MM.1S (cell line): ENCODE results near the gene CRB1.

Source experiments
- DNase-seq: peaks from one replicate; pipeline ENCODE4 v3.0.0-alpha.2; 2015
- H2AFZ ChIP-seq: fragments of 300-600 bp; sonication (generic); 2 replicates; pipeline ENCODE4 v1.6.0; 2016; ENCODE audit warnings: antibody characterized with exemption, low read length
- H3F3A ChIP-seq: fragments of 300-600 bp; sonication (generic); 2 replicates; pipeline ENCODE4 v1.6.1; 2016; ENCODE audit warnings: mild to moderate bottlenecking, antibody characterized with exemption, low read length, moderate library complexity, mixed read lengths; ENCODE audit not compliant: insufficient read depth
- H3K27ac ChIP-seq: fragments of 300-600 bp; sonication (generic); 2 replicates; pipeline ENCODE4 v1.5.1; 2016; ENCODE audit warnings: mild to moderate bottlenecking, low read length
- H3K27me3 ChIP-seq: fragments of 300-600 bp; sonication (generic); replicated peaks from 2 replicates; pipeline ENCODE4 v1.6.0; 2016; ENCODE audit warnings: low read length; ENCODE audit not compliant: insufficient read depth
- H3K36me3 ChIP-seq: fragments of 300-600 bp; sonication (generic); replicated peaks from 2 replicates; pipeline ENCODE4 v1.6.1; 2016; ENCODE audit warnings: mild to moderate bottlenecking, low read length, mixed read lengths; ENCODE audit not compliant: insufficient read depth
- H3K4me1 ChIP-seq: fragments of 300-600 bp; sonication (generic); 2 replicates; pipeline ENCODE4 v1.6.1; 2016; ENCODE audit warnings: low read length, mixed read lengths
- H3K4me2 ChIP-seq: fragments of 300-600 bp; sonication (generic); 2 replicates; pipeline ENCODE4 v1.6.0; 2016; ENCODE audit warnings: low read depth, low read length
- H3K4me3 ChIP-seq: fragments of 300-600 bp; sonication (generic); 2 replicates; pipeline ENCODE4 v1.5.1; 2016; ENCODE audit warnings: low read length, mixed read lengths
- H3K79me2 ChIP-seq: fragments of 300-600 bp; sonication (generic); 2 replicates; pipeline ENCODE4 v1.6.1; 2016; ENCODE audit warnings: mixed run types, low read length, mixed read lengths
- H3K9ac ChIP-seq: fragments of 300-600 bp; sonication (generic); 2 replicates; pipeline ENCODE4 v1.6.1; 2016; ENCODE audit warnings: low read length, mixed read lengths
- H3K9me2 ChIP-seq: fragments of 300-600 bp; sonication (generic); replicated peaks from 2 replicates; pipeline ENCODE4 v1.6.1; 2016; ENCODE audit warnings: mild to moderate bottlenecking, low read length, mixed read lengths; ENCODE audit not compliant: insufficient read depth
- H3K9me3 ChIP-seq: fragments of 300-600 bp; sonication (generic); replicated peaks from 2 replicates; pipeline ENCODE4 v1.6.1; 2016; ENCODE audit warnings: mild to moderate bottlenecking, low read length, mixed read lengths; ENCODE audit not compliant: insufficient read depth
- H4K20me1 ChIP-seq: fragments of 300-600 bp; sonication (generic); 2 replicates; pipeline ENCODE4 v1.6.1; 2016; ENCODE audit warnings: mild to moderate bottlenecking, low read length, moderate library complexity, mixed read lengths; ENCODE audit not compliant: insufficient read depth
- EZH2 ChIP-seq: fragments of 300-600 bp; sonication (generic); optimal IDR thresholded peaks from 2 replicates; pipeline ENCODE3; 2017; ENCODE audit warnings: low read depth, mild to moderate bottlenecking, antibody characterized with exemption, low read length, mixed read lengths
- EZH2phosphoT487 ChIP-seq: fragments of 300-600 bp; sonication (generic); IDR thresholded peaks from 2 replicates; pipeline ENCODE4 v1.6.1; 2018; ENCODE audit warnings: antibody characterized with exemption, low read length
- TF ChIP-seq, protein P1 (sequence below): fragments of 300-600 bp; sonication (generic); IDR thresholded peaks from 2 replicates; pipeline ENCODE4 v1.5.1; 2016; ENCODE audit warnings: antibody characterized with exemption, low read length, mixed read lengths

CRB1 gene

DNA sequence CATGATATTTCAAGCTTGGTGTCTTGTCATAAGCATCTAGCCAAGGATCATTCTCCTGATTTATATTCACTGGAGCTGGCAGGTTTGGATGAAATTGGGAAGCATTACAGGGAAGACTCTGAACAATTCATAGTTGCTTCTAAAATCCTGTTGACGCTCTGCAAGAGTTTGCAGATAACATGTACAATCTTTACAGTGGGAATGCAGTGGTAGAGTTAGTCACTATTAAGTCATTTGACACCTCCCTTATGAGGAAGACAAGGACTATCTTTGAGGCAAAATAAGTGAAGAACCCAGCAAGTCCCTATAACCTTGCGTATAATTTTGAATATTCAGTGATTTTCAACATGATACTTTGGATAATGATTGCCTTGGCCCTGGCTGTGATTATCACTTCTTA, 45.3 kb upstream of the CRB1 start:
- Histone ChIP-seq H4K20me1 (no peaks in the 10 kb centered on the region), H3K79me2 (no peaks in the 10 kb centered on the region), H3K9me3 (no peaks in the 10 kb centered on the region), H3K27ac (no peak overlapping the region), H3K4me3 (no peak overlapping the region), H3K4me2 (no peak overlapping the region), H3K27me3 (no peaks in the 10 kb centered on the region), H3F3A (no peaks in the 10 kb centered on the region), H3K9ac (no peak overlapping the region), H3K36me3 (no peaks in the 10 kb centered on the region), H2AFZ (no peak overlapping the region), H3K9me2 (no peaks in the 10 kb centered on the region), H3K4me1 (no peaks in the 10 kb centered on the region)
- DNase-seq = no peak
- TF ChIP-seq, protein P1, sequence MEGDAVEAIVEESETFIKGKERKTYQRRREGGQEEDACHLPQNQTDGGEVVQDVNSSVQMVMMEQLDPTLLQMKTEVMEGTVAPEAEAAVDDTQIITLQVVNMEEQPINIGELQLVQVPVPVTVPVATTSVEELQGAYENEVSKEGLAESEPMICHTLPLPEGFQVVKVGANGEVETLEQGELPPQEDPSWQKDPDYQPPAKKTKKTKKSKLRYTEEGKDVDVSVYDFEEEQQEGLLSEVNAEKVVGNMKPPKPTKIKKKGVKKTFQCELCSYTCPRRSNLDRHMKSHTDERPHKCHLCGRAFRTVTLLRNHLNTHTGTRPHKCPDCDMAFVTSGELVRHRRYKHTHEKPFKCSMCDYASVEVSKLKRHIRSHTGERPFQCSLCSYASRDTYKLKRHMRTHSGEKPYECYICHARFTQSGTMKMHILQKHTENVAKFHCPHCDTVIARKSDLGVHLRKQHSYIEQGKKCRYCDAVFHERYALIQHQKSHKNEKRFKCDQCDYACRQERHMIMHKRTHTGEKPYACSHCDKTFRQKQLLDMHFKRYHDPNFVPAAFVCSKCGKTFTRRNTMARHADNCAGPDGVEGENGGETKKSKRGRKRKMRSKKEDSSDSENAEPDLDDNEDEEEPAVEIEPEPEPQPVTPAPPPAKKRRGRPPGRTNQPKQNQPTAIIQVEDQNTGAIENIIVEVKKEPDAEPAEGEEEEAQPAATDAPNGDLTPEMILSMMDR = no peak

DNA sequence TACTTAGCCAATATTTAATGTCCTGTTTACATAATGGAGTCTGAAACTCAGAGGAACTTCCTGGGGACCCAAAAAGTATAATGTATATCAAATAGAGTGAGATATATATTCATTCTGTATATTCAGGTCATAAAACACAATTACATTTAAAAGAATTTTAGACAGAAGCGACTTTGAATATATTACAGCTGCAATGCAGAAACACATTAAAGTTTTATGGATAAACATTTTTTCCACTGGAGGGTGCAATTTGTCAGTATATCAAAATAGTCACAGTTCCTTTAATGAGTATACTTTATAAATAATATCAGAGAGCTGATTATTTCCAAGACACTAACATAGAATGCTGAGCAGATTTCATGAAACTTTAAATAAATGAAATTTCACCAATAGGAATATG, 43.9 kb upstream of the CRB1 start:
- Histone ChIP-seq H3K27me3 (no peaks in the 10 kb centered on the region), H4K20me1 (no peaks in the 10 kb centered on the region), H3K36me3 (no peaks in the 10 kb centered on the region), H3F3A (no peaks in the 10 kb centered on the region), H3K79me2 (no peaks in the 10 kb centered on the region), H3K4me2 (no peak overlapping the region), H2AFZ (no peak overlapping the region), H3K4me3 (no peak overlapping the region), H3K9me3 (no peaks in the 10 kb centered on the region), H3K9ac (no peak overlapping the region), H3K9me2 (no peaks in the 10 kb centered on the region), H3K4me1 (no peaks in the 10 kb centered on the region), H3K27ac (no peak overlapping the region)
- no peak for DNase-seq
- TF ChIP-seq, protein P1 = no peak
- TF ChIP-seq EZH2 (no peak), EZH2phosphoT487 (no peak)

DNA sequence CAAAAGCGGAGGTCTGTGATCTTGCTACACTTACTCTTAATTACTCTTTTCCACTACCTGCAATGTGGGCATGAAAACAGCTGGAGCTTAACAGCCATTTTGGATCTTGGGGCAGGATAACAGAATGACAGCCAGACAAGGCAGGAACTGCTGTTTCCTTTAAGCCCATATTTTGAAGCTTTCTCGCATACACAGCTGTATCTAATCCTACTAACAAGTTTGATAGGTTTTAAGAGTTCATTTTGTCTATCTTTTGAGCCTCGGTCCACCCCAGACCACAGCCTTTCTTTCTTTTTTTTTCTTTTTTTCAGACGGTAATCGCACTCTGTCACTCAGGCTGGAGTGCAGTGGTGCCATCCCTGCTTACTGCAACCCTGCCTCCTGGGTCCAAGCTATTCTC, 42.4 kb upstream of the CRB1 start:
- H3K4me3 ChIP-seq = no peak overlapping the region
- H3K9me2 ChIP-seq = no peaks in the 10 kb centered on the region
- no peak for DNase-seq
- H3K27ac ChIP-seq = no peak overlapping the region
- no peaks in the 10 kb centered on the region for H4K20me1 ChIP-seq
- H3K9ac ChIP-seq = no peak overlapping the region
- H3K27me3 ChIP-seq = no peaks in the 10 kb centered on the region
- no peak overlapping the region for H2AFZ ChIP-seq
- no peaks in the 10 kb centered on the region for H3K79me2 ChIP-seq
- no peaks in the 10 kb centered on the region for H3K4me1 ChIP-seq
- TF ChIP-seq EZH2phosphoT487 = no peak
- TF ChIP-seq, protein P1 = no peak
- no peak for TF ChIP-seq EZH2
- no peak overlapping the region for H3K4me2 ChIP-seq
- no peaks in the 10 kb centered on the region for H3K36me3 ChIP-seq
- H3F3A ChIP-seq = no peaks in the 10 kb centered on the region
- H3K9me3 ChIP-seq = no peaks in the 10 kb centered on the region

DNA sequence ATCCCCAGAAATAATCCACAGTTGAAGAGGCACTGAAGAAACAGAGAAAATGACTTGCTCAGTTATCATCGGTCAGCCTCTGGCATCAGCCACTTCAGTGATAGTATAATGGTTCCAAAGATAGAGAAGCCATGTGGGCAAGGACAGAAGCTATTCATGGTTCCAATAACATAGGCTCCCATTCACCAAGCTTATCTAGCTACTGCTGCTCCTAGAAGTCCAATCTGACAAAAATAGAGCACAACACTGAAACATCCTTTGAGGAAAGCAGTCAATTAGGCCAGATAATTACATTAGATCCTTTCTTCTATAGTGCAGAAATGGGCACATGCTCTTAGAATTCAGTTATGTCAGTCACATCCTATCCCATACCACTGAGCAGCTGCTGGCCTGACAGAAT, 33.5 kb upstream of the CRB1 start:
- H2AFZ ChIP-seq = no peak overlapping the region
- no peaks in the 10 kb centered on the region for H4K20me1 ChIP-seq
- no peaks in the 10 kb centered on the region for H3K9me3 ChIP-seq

More for the DNA sequence above, 33.5 kb upstream of the CRB1 start:
- DNase-seq = no peak
- TF ChIP-seq EZH2phosphoT487 = no peak
- TF ChIP-seq, protein P1 = no peak
- TF ChIP-seq EZH2 = no peak
- Histone ChIP-seq H3K27me3 (no peaks in the 10 kb centered on the region), H3K79me2 (no peaks in the 10 kb centered on the region), H3K9ac (no peak overlapping the region), H3K36me3 (no peaks in the 10 kb centered on the region), H3K4me2 (no peak overlapping the region), H3F3A (no peaks in the 10 kb centered on the region), H3K4me3 (no peak overlapping the region), H3K4me1 (no peaks in the 10 kb centered on the region), H3K9me2 (no peaks in the 10 kb centered on the region), H3K27ac (no peak overlapping the region)
